Measurements from ENCODE around the gene SH2D3A. TPM values are rescaled to one million over a fixed set of nuclear protein-coding genes. Genes with fewer than 3 reads are reported as not detected.

SH2D3A gene
- total RNA-seq, 1 donor from 2014 or later = 1.5 TPM

GRCh38 chr19:6734096-6734696, 33.0 kb downstream of the SH2D3A start:
- Mint-ChIP-seq H3K4me3 (ENCODE audit: unreplicated experiment) (peak overlapping the region; percentile 19), H3K4me1 (ENCODE audit: unreplicated experiment) (peaks cover 17% of the 10 kb centered on the region), H3K27me3 (ENCODE audit: unreplicated experiment) (peaks cover 24% of the 10 kb centered on the region), H3K9me3 (ENCODE audit: unreplicated experiment) (no peaks in the 10 kb centered on the region), H3K36me3 (ENCODE audit: low read depth, unreplicated experiment) (peaks cover 15% of the 10 kb centered on the region), H3K27ac (ENCODE audit: unreplicated experiment) (peak overlapping the region; percentile 14)
- no peak for DNase-seq (ENCODE audit: low spot score)
- no peak for TF ChIP-seq CTCF (IDR thresholded peaks at IDR 0.05; ENCODE audit: unreplicated experiment)

- DNase-seq (ENCODE audit: low spot score) = no peak
- H3K27me3 Mint-ChIP-seq (ENCODE audit: unreplicated experiment) = peaks cover 23% of the 10 kb centered on the region
- H3K9me3 Mint-ChIP-seq (ENCODE audit: unreplicated experiment) = no peaks in the 10 kb centered on the region
- H3K27ac Mint-ChIP-seq (ENCODE audit: unreplicated experiment) = no peak overlapping the region
- no peak overlapping the region for H3K4me3 Mint-ChIP-seq (ENCODE audit: unreplicated experiment)
- H3K4me1 Mint-ChIP-seq (ENCODE audit: unreplicated experiment) = peaks cover 15% of the 10 kb centered on the region
- peak; percentile 28 for TF ChIP-seq CTCF (IDR thresholded peaks at IDR 0.05; ENCODE audit: unreplicated experiment)
- peaks cover 15% of the 10 kb centered on the region for H3K36me3 Mint-ChIP-seq (ENCODE audit: low read depth, unreplicated experiment)
These were observed 33.7 kb downstream of the SH2D3A start for GRCh38 chr19:6733338-6734095.

- H3K36me3 Mint-ChIP-seq (ENCODE audit: low read depth, unreplicated experiment) = peaks cover 15% of the 10 kb centered on the region
- no peaks in the 10 kb centered on the region for H3K9me3 Mint-ChIP-seq (ENCODE audit: unreplicated experiment)
- H3K27ac Mint-ChIP-seq (ENCODE audit: unreplicated experiment) = no peak overlapping the region
- peaks cover 15% of the 10 kb centered on the region for H3K4me1 Mint-ChIP-seq (ENCODE audit: unreplicated experiment)
- no peak for TF ChIP-seq CTCF (IDR thresholded peaks at IDR 0.05; ENCODE audit: unreplicated experiment)
- H3K4me3 Mint-ChIP-seq (ENCODE audit: unreplicated experiment) = peak overlapping the region; percentile 80
- H3K27me3 Mint-ChIP-seq (ENCODE audit: unreplicated experiment) = peaks cover 20% of the 10 kb centered on the region
- no peak for DNase-seq (ENCODE audit: low spot score)
These were observed 34.4 kb downstream of the SH2D3A start for GRCh38 chr19:6732803-6733337.

GRCh38 chr19:6731822-6732221, 35.4 kb downstream of the SH2D3A start:
- Mint-ChIP-seq H3K27me3 (ENCODE audit: unreplicated experiment) (peaks cover 14% of the 10 kb centered on the region), H3K36me3 (ENCODE audit: low read depth, unreplicated experiment) (peaks cover 14% of the 10 kb centered on the region), H3K27ac (ENCODE audit: unreplicated experiment) (no peak overlapping the region), H3K4me1 (ENCODE audit: unreplicated experiment) (peaks cover 18% of the 10 kb centered on the region), H3K4me3 (ENCODE audit: unreplicated experiment) (no peak overlapping the region), H3K9me3 (ENCODE audit: unreplicated experiment) (no peaks in the 10 kb centered on the region)
- no peak for DNase-seq (ENCODE audit: low spot score)
- TF ChIP-seq CTCF (IDR thresholded peaks at IDR 0.05; ENCODE audit: unreplicated experiment) = no peak
